Measurements from ENCODE around the gene TRPM2. TPM values are rescaled to one million over a fixed set of nuclear protein-coding genes. Genes with fewer than 3 reads are reported as not detected.
"Not testable (repeated sequence)": the region's sequence is repeated elsewhere in the genome, so short reads cannot be mapped to it uniquely, and the experiment has no call there.

TRPM2 gene
- total RNA-seq, 2 donors from 2014 or later = 1.6 to 12.5 TPM

- 23 to 36% methylated on average over 15 to 19 of the region's 47 CpGs for WGBS, 2 experiments (ENCODE audit: insufficient coverage in 1 of 2, insufficient read length in 1 of 2)
- H3K4me3 ChIP-seq (ENCODE audit: low read length) = peak overlapping the region; percentile 81
- H3K9ac ChIP-seq (ENCODE audit: extremely low read depth, low read length, poor library complexity, severe bottlenecking) = peak overlapping the region; percentile 60
- peak overlapping the region; percentile 60 for H3K4me3 Mint-ChIP-seq
- peak; percentile 71 for TF ChIP-seq CTCF (conservative IDR thresholded peaks at IDR 0.05)
- H3K27ac ChIP-seq (ENCODE audit: low read depth, low read length) = peak overlapping the region; percentile 75
- peaks cover 10% of the 10 kb centered on the region for H3K36me3 ChIP-seq (ENCODE audit: control insufficient read depth, insufficient read depth, low read length)
- H3K27me3 ChIP-seq (ENCODE audit: control insufficient read depth, insufficient read depth, low read length, poor library complexity, severe bottlenecking) = no peaks in the 10 kb centered on the region
- peaks cover 8% of the 10 kb centered on the region for H3K36me3 Mint-ChIP-seq (ENCODE audit: low read depth)
- H3K4me1 ChIP-seq (ENCODE audit: control insufficient read depth, insufficient read depth, low read length) = peaks cover 22% of the 10 kb centered on the region
- peaks cover 46% of the 10 kb centered on the region for H3K4me1 Mint-ChIP-seq
- no peaks in the 10 kb centered on the region for H3K9me3 ChIP-seq (ENCODE audit: control insufficient read depth, low read length)
- peak; percentile 90 for DNase-seq
- H3K27ac Mint-ChIP-seq = peak overlapping the region; percentile 82
- H3K27me3 Mint-ChIP-seq (ENCODE audit: insufficient read depth) = no peaks in the 10 kb centered on the region
- H3K9me3 Mint-ChIP-seq = peaks cover 34% of the 10 kb centered on the region
Observed at GRCh38 chr21:44337941-44338895, 15.2 kb upstream of the TRPM2 start.

GRCh38 chr21:44338971-44339910 is 14.2 kb upstream of the TRPM2 start, which contains the start of gene CFAP410:
CFAP410 (minus strand) TSS chr21:44339390; CDS start chr21:44339194, 196 bp downstream.
- Histone ChIP-seq H3K9me3 (ENCODE audit: control insufficient read depth, low read length) (peaks cover 8% of the 10 kb centered on the region), H3K27me3 (ENCODE audit: control insufficient read depth, insufficient read depth, low read length, poor library complexity, severe bottlenecking) (no peaks in the 10 kb centered on the region), H3K9ac (ENCODE audit: extremely low read depth, low read length, poor library complexity, severe bottlenecking) (peak within 1 kb of the TSS; percentile 97), H3K4me3 (ENCODE audit: low read length) (peak within 1 kb of the TSS; percentile 92), H3K4me1 (ENCODE audit: control insufficient read depth, insufficient read depth, low read length) (peaks cover 22% of the 10 kb centered on the region), H3K36me3 (ENCODE audit: control insufficient read depth, insufficient read depth, low read length) (peaks cover 10% of the 10 kb centered on the region), H3K27ac (ENCODE audit: low read depth, low read length) (peak within 1 kb of the TSS; percentile 99)
- peak within 1 kb of the TSS; percentile 71 for H3K4me3 Mint-ChIP-seq
- WGBS, 2 experiments (ENCODE audit: insufficient coverage in 1 of 2, insufficient read length in 1 of 2) = 3 to 4% methylated on average over 50 to 88 of the region's 90 CpGs
- H3K27ac Mint-ChIP-seq = peak within 1 kb of the TSS; percentile 96
- no peaks in the 10 kb centered on the region for H3K27me3 Mint-ChIP-seq (ENCODE audit: insufficient read depth)
- peak; percentile 97 for DNase-seq
- no peak for TF ChIP-seq CTCF (conservative IDR thresholded peaks at IDR 0.05)
- peaks cover 12% of the 10 kb centered on the region for H3K36me3 Mint-ChIP-seq (ENCODE audit: low read depth)
- peaks cover 46% of the 10 kb centered on the region for H3K4me1 Mint-ChIP-seq
- peaks cover 44% of the 10 kb centered on the region for H3K9me3 Mint-ChIP-seq

- peaks cover 51% of the 10 kb centered on the region for H3K4me1 Mint-ChIP-seq
- H3K9me3 Mint-ChIP-seq = peaks cover 56% of the 10 kb centered on the region
Observed at GRCh38 chr21:44341726-44342458, 11.5 kb upstream of the TRPM2 start.

GRCh38 chr21:44342981-44343380 is 10.4 kb upstream of the TRPM2 start:
- not testable (repeated sequence) for H3K36me3 ChIP-seq (ENCODE audit: control insufficient read depth, insufficient read depth, low read length); H3K4me3 Mint-ChIP-seq; H3K27me3 ChIP-seq (ENCODE audit: control insufficient read depth, insufficient read depth, low read length, poor library complexity, severe bottlenecking); H3K27ac ChIP-seq (ENCODE audit: low read depth, low read length); H3K36me3 Mint-ChIP-seq (ENCODE audit: low read depth); H3K27me3 Mint-ChIP-seq (ENCODE audit: insufficient read depth); DNase-seq
- Histone ChIP-seq H3K9me3 (ENCODE audit: control insufficient read depth, low read length) (peaks cover 26% of the 10 kb centered on the region), H3K4me1 (ENCODE audit: control insufficient read depth, insufficient read depth, low read length) (peaks cover 22% of the 10 kb centered on the region), H3K9ac (ENCODE audit: extremely low read depth, low read length, poor library complexity, severe bottlenecking) (peak overlapping the region; percentile 88), H3K4me3 (ENCODE audit: low read length) (peak overlapping the region; percentile 25)
- H3K4me1 Mint-ChIP-seq = peaks cover 40% of the 10 kb centered on the region
- peak overlapping the region; percentile 98 for H3K27ac Mint-ChIP-seq
- peaks cover 56% of the 10 kb centered on the region for H3K9me3 Mint-ChIP-seq
- WGBS, 2 experiments (ENCODE audit: insufficient coverage in 1 of 2, insufficient read length in 1 of 2) = 86 to 91% methylated on average over 8 of the region's 8 CpGs

More at GRCh38 chr21:44341726-44342458, 11.5 kb upstream of the TRPM2 start:
- peak overlapping the region; percentile 88 for H3K9ac ChIP-seq (ENCODE audit: extremely low read depth, low read length, poor library complexity, severe bottlenecking)
- Mint-ChIP-seq H3K27ac (peak overlapping the region; percentile 98), H3K4me3 (peak overlapping the region; percentile 27)
- peak; percentile 80 for DNase-seq
- H3K27me3 Mint-ChIP-seq (ENCODE audit: insufficient read depth); H3K27me3 ChIP-seq (ENCODE audit: control insufficient read depth, insufficient read depth, low read length, poor library complexity, severe bottlenecking); H3K36me3 ChIP-seq (ENCODE audit: control insufficient read depth, insufficient read depth, low read length); H3K36me3 Mint-ChIP-seq (ENCODE audit: low read depth): not testable (repeated sequence)
- 45 to 75% methylated on average over 11 to 12 of the region's 12 CpGs for WGBS, 2 experiments (ENCODE audit: insufficient coverage in 1 of 2, insufficient read length in 1 of 2)
- H3K9me3 ChIP-seq (ENCODE audit: control insufficient read depth, low read length) = peaks cover 26% of the 10 kb centered on the region
- peak overlapping the region; percentile 79 for H3K27ac ChIP-seq (ENCODE audit: low read depth, low read length)
- H3K4me1 ChIP-seq (ENCODE audit: control insufficient read depth, insufficient read depth, low read length) = peaks cover 22% of the 10 kb centered on the region
- peak overlapping the region; percentile 25 for H3K4me3 ChIP-seq (ENCODE audit: low read length)

Data from endodermal cell (in vitro differentiated cells).